LHCN-M2 (cell line): ENCODE measurements around the gene PIK3IP1. TPM values are rescaled to one million over a fixed set of nuclear protein-coding genes. Genes with fewer than 3 reads are reported as not detected.

Experiments used
- DNase-seq: peaks from one replicate; pipeline ENCODE4 v3.0.0-alpha.2; 2012; ENCODE audit warnings: low read depth
- total RNA-seq: library from RNA; depleted of rRNA; stranded (reverse); fragments of >200 nt; gene quantifications from 2 replicates; pipeline ENCODE4 v1.2.3, GENCODE V29; 2014

PIK3IP1 gene
- total RNA-seq, 1 experiment from 2014 or later: 5.4 TPM

DNA sequence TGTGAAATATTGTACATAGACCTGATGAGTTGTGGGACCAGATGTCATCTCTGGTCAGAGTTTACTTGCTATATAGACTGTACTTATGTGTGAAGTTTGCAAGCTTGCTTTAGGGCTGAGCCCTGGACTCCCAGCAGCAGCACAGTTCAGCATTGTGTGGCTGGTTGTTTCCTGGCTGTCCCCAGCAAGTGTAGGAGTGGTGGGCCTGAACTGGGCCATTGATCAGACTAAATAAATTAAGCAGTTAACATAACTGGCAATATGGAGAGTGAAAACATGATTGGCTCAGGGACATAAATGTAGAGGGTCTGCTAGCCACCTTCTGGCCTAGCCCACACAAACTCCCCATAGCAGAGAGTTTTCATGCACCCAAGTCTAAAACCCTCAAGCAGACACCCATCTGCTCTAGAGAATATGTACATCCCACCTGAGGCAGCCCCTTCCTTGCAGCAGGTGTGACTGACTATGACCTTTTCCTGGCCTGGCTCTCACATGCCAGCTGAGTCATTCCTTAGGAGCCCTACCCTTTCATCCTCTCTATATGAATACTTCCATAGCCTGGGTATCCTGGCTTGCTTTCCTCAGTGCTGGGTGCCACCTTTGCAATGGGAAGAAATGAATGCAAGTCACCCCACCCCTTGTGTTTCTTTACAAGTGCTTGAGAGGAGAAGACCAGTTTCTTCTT, 12.3 kb downstream of the PIK3IP1 start:
- DNase-seq: no peak

DNA sequence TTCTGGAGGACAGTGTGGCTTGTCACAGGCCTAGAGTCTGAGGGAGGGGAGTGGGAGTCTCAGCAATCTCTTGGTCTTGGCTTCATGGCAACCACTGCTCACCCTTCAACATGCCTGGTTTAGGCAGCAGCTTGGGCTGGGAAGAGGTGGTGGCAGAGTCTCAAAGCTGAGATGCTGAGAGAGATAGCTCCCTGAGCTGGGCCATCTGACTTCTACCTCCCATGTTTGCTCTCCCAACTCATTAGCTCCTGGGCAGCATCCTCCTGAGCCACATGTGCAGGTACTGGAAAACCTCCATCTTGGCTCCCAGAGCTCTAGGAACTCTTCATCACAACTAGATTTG, 13.0 kb downstream of the PIK3IP1 start:
- DNase-seq: no peak

DNA sequence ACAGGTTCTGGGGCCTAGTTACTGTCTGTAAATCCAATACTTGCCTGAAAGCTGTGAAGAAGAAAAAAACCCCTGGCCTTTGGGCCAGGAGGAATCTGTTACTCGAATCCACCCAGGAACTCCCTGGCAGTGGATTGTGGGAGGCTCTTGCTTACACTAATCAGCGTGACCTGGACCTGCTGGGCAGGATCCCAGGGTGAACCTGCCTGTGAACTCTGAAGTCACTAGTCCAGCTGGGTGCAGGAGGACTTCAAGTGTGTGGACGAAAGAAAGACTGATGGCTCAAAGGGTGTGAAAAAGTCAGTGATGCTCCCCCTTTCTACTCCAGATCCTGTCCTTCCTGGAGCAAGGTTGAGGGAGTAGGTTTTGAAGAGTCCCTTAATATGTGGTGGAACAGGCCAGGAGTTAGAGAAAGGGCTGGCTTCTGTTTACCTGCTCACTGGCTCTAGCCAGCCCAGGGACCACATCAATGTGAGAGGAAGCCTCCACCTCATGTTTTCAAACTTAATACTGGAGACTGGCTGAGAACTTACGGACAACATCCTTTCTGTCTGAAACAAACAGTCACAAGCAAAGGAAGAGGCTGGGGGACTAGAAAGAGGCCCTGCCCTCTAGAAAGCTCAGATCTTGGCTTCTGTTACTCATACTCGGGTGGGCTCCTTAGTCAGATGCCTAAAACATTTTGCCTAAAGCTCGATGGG, 13.5 kb downstream of the PIK3IP1 start:
- DNase-seq: no peak

DNA sequence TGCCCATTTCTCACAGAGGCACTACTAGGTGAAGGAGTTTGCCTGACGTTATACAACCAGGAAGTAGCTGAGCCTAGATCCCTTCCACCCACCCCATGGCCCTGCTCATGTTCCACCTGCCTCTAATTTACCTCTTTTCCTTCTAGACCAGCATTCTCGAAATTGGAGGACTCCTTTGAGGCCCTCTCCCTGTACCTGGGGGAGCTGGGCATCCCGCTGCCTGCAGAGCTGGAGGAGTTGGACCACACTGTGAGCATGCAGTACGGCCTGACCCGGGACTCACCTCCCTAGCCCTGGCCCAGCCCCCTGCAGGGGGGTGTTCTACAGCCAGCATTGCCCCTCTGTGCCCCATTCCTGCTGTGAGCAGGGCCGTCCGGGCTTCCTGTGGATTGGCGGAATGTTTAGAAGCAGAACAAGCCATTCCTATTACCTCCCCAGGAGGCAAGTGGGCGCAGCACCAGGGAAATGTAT, 14.1 kb downstream of the PIK3IP1 start:
- DNase-seq: no peak

DNA sequence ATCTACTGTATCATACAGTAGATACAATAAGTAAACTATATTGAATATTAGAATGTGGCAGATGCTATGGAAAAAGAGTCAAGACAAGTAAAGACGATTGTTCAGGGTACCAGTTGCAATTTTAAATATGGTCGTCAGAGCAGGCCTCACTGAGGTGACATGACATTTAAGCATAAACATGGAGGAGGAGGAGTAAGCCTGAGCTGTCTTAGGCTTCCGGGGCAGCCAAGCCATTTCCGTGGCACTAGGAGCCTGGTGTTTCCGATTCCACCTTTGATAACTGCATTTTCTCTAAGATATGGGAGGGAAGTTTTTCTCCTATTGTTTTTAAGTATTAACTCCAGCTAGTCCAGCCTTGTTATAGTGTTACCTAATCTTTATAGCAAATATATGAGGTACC, 14.5 kb downstream of the PIK3IP1 start:
- DNase-seq: no peak

DNA sequence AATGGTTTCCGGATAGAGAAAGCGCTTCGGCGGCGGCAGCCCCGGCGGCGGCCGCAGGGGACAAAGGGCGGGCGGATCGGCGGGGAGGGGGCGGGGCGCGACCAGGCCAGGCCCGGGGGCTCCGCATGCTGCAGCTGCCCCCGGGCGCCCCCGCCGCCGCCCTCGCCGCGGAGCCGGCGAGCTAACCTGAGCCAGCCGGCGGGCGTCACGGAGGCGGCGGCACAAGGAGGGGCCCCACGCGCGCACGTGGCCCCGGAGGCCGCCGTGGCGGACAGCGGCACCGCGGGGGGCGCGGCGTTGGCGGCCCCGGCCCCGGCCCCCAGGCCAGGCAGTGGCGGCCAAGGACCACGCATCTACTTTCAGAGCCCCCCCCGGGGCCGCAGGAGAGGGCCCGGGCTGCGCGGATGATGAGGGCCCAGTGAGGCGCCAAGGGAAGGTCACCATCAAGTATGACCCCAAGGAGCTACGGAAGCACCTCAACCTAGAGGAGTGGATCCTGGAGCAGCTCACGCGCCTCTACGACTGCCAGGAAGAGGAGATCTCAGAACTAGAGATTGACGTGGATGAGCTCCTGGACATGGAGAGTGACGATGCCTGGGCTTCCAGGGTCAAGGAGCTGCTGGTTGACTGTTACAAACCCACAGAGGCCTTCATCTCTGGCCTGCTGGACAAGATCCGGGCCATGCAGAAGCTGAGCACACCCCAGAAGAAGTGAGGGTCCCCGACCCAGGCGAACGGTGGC, 15.7 kb downstream of the PIK3IP1 start:
- no peak for DNase-seq

DNA sequence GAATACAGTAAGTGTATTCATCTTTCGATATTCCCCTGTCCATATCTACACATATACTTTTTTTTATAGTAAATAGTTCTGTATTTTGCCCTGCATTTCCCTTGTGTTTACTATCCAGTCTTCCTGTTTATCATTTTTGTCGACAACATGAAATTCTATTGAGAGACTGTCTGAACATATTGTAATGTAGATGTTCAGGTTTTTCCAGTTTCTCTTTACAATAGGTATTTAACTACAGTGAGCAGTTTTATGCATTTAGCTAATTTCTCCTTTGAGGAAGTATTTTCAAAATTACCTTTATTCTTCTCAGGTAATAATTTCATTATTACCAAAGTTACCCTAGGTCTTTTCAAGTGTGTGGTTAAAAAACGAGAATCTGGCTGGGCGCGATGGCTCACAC, 16.7 kb downstream of the PIK3IP1 start:
- DNase-seq: no peak

DNA sequence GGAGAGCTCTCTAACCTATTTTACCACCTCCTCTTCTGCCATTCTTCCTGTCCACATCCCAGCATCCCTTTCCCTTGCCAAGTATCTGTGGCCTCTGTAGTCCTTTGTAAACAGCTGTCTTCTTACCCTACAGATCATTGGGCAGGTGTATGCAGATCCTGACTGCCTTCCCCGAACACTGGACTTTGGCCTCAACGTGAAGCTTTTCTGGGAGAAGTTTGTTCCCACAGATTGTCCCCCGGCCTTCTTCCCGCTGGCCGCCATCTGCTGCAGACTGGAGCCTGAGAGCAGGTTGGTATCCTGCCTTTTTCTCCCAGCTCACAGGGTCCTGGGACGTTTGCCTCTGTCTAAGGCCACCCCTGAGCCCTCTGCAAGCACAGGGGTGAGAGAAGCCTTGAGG, 17.3 kb downstream of the PIK3IP1 start:
- no peak for DNase-seq

DNA sequence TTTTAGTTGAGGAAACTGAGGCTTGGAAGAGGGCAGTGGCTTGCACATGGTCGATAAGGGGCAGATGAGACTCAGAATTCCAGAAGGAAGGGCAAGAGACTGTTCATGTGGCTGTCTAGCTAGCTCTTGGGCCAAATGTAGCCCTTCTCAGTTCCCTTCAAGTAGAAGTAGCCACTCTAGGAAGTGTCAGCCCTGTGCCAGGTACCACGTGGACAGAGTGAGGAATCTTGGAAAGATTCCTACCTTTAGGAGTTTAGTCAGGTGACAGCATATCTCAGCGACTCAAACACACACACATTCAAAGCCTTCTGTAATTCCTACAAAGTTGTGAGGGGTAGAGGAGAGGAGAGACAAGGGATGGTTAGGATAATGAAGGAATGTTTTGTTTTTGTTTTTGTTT, 18.3 kb downstream of the PIK3IP1 start:
- no peak for DNase-seq

DNA sequence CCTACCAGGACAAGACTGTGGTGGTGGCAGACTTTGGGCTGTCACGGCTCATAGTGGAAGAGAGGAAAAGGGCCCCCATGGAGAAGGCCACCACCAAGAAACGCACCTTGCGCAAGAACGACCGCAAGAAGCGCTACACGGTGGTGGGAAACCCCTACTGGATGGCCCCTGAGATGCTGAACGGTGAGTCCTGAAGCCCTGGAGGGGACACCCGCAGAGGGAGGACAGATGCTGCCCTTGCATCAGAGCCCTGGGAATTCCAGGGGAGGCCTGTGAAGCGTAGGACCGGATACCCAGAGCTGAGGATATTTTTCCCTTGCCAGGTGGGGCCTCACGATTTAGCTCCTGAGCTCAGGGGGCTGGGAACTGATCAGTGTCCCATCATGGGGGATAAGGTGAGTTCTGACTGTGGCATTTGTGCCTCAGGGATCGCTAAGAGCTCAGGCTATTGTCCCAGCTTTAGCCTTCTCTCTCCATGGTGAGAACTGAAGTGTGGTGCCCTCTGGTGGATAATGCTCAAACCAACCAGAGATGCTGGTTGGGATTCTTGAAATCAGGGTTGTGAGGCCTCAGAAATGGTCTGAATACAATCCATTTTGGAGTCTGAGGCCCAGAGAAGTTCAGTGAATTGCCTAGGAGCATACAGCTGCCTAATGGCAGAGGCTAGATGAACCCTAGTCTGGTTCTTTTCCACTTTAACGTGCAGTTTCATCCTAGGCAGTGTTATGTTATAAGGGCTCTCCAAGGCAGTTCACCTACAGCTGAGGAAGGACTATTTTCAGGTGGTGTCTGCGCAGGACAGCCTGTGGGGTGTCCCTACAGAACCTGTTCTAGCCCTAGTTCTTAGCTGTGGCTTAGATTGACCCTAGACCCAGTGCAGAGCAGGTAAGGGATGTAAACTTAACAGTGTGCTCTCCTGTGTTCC, 19.5 kb downstream of the PIK3IP1 start:
- peak; percentile 58 for DNase-seq

DNA sequence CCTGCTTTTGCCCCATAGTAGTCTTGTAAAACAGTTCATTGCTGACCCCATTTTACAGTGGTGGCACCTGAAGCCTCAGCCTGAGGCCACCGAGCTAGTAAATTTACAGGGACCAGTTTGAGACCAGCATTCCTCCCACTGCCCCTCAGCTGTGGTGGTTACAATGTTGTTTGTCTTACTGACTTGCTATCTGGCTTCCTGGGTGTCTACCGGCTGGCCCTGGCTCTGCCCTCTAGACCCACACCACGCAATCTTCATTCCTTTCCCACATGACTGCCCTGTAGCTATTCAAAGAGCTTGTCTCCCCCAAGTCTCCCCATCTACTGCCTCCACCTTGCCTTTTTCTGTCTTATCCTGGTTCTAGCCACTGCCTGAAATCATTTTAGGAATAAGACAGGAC, 20.8 kb downstream of the PIK3IP1 start:
- DNase-seq: no peak

DNA sequence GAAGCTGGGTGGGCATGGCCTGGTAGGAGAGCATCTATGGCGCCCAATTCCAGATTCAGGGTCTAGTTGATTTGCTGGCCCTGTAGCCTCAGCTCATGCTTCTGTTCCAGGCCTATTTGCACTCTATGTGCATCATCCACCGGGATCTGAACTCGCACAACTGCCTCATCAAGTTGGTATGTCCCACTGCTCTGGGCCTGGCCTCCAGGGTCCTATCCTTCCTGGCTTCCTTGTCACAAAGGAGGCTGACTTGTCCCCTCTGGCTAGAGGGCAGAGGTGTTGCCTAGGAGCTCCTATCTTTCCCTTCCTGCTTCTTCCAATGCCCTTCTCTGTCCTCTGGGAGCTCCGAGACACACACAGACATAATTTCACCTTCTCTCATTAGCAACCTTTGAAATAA, 21.3 kb downstream of the PIK3IP1 start:
- DNase-seq: no peak

DNA sequence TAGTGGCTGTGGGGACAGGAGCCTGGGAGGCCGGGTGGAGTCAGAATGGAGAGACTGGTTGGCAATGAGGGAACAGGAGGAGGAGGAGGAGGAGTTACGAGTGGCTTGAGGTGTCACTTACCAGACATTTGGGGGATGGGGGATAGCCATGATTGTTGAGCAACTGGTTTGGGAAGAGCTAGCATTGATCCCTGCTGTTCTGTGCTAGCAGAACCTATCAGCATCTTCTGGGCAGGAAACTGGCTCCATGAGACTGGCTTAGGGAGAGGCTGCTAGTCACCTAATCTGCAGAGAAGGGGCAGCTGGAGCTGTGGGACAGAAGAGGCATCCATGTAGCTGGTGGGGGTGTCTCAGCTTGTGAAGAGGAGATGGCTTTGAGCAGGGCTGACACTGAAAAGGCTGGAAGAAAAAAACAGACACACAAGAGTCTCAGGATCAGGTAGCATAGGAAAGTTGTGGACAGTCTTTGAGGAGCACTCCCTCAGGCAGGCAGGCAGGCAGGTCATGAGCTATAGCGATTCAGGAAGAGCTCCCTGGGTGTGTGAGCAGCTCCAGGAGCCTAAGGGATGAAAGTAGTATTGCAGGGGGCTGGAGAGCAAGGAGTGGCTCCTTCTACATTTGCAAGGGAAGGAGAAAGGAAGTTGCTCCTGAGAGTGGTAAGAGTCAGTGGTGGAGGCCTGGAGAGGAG, 22.3 kb downstream of the PIK3IP1 start:
- no peak for DNase-seq

DNA sequence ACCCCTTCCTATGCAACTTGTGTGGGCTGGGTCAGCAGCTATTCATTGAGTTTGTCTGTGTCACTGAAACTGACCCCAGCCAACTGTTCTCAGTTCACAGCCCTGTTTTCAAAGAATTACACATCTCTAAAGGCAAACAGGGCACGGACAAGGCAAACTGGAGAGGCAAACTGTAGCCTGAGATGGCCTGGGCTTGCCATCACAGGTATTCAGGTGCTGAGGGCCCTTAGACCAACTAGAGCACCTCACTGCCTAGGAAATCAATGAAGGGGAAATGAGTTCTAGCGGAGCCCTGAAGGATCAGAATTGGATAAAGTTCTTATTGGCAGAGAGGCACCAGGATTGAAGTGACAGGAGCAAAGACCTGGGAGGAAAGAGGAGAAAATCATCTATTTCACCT, 24.0 kb downstream of the PIK3IP1 start:
- no peak for DNase-seq

DNA sequence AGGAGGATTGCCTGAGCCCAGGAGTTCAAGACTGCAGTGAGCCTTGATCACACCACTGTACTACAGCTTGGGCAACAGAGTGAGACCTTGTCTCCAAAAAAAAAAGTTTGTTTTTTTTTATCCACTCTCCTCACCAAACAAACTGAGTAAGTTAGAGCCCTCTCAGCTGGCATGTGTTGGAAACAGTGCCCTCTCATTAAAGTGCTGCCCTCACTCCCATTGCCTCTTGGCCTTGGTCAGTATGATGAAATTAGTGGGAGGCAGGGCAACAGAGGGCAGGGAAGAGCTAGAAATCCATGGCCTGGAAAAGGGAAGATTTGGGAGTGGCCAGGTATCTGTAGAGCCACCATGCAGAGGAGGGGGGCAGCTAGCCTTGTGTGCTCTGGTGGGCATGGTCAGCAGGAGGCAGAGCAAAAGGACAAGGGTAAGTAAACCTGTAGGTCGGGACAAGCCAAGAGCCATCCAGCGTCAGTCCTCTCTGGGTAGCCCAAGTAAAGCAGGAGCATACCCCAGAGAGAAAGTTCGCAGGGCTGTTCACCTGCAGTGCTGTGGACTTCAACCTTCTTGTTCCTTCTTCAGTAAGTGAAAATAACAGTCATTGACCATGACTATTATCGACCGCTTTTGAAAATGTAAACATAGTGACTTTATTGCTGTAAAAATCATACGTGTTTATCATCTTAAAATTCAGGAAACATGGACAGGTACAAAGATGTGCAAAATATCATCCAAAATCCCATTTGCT, 28.2 kb downstream of the PIK3IP1 start:
- DNase-seq: no peak

DNA sequence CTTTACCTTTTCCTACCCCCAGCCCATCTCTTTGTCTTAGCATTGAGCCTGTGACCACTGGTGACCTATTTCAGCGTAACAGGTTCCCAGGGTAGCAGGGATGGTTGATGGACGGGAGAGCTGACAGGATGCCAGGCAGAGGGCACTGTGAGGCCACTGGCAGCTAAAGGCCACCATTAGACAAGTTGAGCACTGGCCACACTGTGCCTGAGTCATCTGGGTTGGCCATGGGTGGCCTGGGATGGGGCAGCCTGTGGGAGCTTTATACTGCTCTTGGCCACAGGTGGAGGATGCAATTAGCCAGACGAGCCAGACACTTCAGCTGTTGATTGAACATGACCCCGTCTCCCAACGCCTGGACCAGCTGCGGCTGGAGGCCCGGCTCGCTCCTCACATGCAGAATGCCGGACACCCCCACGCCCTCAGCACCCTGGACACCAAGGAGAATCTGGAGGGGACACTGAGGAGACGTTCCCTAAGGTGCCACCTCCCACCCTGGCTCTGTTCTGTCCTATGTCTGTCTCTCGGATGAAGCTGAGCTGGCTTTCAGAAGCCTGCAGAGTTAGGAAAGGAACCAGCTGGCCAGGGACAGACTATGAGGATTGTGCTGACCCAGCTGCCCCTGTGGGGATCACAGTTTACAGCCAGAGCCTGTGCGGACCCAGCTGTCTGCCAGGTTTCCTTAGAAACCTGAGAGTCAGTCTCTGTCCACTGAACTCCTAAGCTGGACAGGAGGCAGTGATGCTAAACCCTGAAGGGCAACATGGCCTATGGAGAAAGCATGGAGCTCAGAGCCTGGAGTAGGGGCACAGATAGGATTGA, 29.8 kb downstream of the PIK3IP1 start:
- no peak for DNase-seq

DNA sequence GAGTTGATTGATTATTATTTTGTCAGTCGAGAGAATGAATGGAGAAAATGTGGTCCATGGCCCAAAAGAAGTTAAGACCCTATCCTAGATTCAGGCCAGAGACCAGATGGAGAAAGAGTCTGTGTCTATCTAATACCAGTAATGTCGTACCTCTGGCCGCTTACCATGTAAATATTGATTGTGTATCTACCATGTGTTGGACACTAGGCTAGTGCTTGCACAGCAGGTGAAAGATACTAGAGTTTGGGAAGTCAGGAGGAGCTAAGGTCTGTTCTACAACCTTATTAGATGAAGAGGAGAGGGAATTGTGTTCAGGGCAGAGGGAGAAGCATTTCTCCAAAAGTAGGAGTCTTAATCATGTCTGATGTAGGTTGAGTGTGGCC, 31.8 kb downstream of the PIK3IP1 start:
- no peak for DNase-seq

DNA sequence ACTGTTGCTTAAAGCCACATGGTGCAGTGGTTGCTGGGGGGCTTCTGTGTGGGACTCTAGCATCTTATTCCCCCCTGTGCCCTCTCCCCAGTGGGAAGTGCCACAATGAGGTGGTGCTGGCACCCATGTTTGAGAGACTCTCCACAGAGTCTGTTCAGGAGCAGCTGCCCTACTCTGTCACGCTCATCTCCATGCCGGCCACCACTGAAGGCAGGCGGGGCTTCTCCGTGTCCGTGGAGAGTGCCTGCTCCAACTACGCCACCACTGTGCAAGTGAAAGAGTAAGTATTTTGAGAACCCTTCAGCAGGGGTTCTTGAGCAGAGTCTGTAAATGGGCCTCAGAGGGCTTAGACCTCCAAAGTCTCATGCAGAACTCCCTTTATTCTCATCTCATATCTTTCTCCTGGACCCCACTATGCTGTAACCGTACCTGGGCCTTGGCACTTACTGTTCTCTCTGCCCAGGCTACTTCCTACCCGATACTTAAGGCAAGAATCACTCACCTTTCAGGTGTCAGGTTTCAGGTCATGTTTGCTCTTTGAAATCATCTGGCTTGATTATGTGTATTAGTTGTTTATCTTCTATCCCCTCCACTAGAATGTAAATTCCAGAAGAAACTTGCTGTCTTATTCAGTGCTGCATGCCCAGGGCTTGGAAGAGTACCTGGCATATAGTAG, 32.4 kb downstream of the PIK3IP1 start:
- no peak for DNase-seq

DNA sequence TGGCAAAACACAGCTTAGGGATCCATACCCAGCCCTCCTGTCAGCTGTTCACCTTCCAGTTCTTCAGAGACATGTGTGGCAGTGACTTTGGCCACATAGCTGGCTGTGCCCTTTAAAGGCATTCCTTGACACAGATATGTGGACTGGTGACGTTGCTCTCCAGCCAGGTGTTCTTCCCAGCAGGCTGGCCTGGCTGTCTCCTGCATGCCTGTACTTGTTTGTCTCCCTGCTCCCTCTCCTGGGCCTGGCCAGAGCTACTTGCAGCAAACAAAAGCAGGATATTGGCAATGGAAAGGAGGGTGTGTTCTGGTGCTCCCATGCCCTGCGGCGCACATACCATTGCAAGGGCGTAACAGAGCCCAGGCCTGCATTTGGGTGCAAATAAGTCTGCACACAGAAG, 38.3 kb downstream of the PIK3IP1 start:
- DNase-seq: no peak
